Medulla oblongata (tissue), 1 donor: ENCODE results near the gene FMO5.

Experiments used
- DNase-seq: peaks from one replicate; pipeline ENCODE4 v3.0.0-alpha.2; 2015; ENCODE audit errors: extremely low spot score

Gene FMO5, protein sequence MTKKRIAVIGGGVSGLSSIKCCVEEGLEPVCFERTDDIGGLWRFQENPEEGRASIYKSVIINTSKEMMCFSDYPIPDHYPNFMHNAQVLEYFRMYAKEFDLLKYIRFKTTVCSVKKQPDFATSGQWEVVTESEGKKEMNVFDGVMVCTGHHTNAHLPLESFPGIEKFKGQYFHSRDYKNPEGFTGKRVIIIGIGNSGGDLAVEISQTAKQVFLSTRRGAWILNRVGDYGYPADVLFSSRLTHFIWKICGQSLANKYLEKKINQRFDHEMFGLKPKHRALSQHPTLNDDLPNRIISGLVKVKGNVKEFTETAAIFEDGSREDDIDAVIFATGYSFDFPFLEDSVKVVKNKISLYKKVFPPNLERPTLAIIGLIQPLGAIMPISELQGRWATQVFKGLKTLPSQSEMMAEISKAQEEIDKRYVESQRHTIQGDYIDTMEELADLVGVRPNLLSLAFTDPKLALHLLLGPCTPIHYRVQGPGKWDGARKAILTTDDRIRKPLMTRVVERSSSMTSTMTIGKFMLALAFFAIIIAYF

DNA sequence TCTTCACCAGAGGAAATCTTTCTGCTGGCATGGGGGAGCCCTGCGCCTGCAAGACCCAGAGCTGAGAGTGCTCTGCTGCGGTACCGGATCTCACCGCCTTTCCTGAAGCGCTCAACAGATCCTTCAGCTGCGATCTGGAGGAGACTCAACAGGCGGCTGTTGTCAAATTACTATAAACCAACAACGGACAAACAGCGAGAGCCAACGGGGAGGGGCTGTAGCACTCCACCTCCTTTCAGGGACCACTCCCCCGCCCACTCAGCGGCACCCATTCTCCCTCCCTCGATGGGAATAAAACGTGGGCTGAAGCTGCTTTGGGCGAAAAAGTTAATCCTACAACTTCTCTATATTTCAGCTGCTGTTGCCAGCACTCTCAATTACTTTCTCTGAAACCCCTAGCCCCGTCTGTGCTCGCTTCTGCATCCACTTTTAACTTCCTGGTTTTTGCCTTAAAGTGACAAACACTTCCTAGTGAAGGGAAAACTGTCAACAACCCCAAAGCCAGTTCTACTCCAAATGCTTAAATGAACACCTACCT is at the start of gene FMO5:
FMO5 (minus strand) TSS at position 147 of the 538 bp plus-strand sequence. CDS start 310 bp downstream, outside the sequence.
- peak; percentile 74 for DNase-seq

DNA sequence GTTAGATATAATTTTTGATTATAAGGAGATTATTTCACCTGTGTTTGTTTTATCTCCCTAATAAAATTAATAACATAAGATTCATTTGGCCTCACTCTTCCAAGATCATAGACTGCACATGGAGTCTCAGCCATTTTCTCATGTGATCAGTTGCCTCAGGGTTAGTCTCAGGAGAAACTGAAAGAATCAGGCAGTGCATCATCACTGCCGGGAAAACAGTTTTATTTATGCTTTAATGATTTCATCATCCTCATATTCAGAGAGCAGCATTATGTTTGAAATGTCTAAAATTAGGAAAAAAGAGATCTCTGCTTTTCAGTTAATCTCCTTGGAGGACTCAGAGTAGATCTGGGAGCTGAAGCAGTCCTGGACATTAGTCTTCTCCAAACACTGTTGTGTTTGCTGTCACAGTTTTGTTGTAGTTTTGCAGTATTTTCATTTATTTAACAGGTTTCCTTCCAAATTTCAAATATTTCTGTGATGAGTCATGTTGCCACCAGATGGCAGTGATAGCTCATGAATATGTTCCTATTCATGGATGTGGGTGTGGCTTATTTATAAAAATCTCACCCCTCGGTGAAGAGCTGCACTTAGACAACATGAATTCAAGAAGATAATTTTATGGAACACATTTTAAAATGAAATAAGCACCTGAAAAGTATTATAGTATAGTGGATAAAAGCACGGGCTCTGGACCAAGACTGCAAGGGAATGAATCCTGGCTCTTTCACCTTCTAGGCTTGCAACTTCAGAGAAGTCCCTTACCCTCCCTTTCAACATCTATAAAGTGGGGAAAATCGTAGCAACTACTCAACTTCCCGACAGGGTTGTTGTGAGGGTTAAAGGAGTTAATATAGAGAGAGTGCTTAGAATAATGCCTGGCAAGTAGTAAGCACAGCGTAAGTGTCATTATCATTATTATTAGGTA is 48.5 kb upstream of the FMO5 start:
- DNase-seq: peak; percentile 71

DNA sequence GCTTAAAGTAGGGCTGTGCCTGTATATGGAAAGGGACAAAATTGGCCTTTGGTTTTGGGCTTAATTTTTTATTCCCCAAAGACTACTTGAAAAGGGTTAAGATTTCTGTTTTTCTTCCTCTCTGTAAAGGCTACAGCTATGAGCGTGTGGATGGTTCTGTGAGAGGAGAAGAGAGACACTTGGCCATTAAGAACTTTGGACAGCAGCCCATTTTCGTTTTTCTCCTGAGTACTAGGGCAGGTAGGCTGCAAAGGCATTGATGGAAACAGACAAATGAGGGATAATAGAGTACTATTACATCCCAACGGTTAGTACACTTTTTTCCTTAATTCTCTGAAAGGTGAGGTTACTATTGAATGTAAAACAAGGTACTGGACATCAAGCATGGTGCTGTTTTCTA is 46.9 kb upstream of the FMO5 start:
- DNase-seq: no peak

DNA sequence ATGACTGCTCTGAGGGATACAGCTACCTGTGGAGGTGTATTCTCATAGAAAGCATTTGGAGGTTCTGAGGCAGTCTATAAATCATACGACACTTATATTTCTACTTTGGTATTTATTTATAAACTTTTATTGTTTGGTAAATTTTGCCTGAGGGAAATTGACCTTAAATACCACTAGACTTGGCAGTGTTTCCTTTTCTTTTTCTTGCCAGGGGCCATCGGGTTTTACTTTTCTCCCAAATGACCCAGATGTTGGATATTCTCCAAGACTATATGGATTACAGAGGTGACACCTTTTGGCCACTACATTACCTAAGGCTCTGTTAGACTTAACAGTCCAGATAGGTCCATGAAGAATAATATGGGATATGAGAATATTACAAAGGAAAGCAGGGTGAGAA is 45.6 kb upstream of the FMO5 start:
- no peak for DNase-seq

DNA sequence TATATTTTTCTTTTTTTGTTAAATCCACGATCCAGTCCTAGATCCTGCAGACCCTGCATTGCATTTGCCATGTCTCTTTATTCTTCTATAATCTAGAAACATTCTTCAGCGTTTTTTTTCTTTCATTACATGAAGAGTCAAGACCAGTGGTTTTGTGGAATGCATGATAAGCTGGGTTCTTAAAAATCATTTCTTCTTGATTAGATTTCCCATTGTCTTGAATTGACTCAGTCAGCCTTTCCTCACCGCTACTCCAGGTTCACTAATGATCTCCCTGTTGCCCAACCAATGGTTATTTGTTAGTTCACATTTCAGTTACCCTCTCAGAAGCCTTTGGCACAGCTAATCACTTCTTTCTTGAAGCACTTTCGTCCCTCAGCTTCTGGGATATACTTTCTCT is 42.6 kb upstream of the FMO5 start:
- DNase-seq: no peak

DNA sequence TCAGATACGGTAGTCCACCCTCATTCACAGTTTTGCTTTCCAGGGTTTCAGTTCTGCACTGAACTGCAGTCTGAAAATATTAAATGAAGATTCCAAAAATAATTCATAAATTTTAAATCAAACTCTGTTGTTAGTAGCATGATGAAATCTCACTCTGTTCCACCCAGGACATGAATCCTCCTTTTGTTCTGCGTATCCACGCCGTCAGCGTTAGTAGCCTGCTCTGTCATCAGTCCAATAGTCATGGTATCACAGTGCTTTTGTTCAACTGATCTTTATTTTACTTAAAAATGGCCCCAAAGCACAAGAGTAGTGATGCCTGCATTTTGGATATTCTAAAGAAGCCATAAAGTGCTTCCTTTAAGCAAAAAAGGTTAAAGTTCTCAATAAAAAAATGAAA is 41.2 kb upstream of the FMO5 start:
- peak; percentile 77 for DNase-seq

DNA sequence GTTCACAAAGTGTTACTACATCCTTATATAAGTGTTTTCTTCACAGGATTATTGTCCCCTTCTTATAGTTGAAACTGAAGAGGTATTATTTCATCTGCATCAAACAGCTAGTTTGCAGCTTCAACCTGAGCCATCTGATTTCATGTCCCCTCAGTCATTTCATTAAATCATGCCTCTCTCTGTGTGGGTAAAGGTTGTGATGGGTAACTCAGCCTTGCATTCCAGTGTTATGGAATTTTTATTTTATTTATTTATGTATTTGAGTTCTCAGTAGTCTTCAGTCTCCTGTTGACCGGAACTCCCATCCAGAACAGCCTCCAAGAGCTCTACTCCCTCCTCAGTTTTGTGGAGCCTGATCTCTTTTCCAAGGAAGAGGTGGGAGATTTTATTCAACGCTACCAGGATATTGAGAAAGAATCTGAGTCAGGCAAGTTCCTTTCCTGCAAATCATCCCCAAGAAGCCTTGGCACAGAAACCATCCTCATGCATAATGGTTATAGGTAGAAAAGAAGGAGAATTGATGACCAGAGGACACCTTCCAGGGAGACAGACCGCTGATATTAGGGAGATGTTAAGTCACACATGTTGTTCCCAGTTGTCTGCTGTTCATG is 39.1 kb upstream of the FMO5 start:
- DNase-seq: no peak

DNA sequence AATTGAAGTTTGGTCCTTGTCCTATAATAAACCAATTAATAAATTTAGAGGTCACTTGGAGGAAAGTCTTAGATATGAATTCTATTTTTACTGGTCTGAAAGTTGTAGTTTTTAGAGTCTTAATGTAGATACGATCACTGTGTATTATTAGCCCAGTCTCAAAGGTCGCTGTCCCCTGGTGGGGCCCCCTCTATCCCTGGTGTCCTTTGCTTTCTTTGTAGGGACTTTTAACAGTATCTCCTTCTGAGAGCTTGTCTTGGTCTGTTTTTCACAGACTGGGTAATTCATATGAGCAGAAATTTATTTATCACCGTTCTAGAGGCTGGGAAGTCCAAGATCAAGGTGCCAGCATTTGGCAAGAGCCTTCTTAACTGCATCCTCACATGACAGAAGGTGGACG is 35.8 kb upstream of the FMO5 start:
- DNase-seq: no peak

DNA sequence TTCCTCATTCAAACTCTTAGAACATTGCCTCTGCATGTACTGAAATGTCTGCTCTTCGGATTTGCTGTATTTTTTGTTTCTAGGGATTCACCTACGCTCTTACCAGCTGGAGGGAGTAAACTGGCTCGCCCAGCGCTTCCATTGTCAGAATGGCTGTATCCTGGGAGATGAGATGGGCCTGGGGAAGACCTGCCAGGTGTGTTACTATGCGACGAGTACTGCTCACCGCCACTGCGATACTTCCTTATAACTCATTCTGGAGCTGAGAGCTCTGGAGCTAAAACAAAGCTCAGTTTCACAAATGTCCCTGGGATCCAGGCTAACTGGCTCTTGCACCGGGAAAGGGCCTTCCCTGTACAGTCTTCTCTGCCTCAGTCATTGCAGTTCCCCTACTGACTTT is 27.4 kb upstream of the FMO5 start:
- DNase-seq: no peak

DNA sequence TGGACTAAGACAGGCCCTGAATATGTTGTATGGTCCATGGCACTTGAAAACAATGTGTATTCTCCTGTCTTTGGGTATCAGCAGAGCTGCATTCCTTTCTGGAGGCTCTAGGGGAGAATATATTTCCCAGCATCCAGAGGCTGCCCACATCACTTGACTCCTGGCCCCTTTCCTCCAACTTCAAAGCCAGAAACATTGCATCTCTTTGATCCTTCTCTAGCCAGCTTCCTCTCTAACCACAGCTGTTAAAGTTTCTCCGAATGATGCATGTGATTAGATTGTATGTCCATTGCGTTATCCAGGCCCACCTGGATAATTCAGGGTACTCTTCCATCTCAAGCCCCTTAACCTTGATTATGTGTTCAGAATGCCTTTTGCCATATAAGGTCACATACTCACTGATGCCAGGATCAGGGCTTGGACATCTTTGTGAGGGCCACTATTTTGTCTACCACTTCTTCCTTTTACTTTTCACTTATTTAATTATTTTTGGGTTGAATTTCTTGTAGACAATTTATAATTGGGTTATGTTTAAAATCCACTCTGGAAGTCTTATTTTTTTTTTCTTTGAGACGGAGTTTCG is 22.6 kb upstream of the FMO5 start:
- no peak for DNase-seq

DNA sequence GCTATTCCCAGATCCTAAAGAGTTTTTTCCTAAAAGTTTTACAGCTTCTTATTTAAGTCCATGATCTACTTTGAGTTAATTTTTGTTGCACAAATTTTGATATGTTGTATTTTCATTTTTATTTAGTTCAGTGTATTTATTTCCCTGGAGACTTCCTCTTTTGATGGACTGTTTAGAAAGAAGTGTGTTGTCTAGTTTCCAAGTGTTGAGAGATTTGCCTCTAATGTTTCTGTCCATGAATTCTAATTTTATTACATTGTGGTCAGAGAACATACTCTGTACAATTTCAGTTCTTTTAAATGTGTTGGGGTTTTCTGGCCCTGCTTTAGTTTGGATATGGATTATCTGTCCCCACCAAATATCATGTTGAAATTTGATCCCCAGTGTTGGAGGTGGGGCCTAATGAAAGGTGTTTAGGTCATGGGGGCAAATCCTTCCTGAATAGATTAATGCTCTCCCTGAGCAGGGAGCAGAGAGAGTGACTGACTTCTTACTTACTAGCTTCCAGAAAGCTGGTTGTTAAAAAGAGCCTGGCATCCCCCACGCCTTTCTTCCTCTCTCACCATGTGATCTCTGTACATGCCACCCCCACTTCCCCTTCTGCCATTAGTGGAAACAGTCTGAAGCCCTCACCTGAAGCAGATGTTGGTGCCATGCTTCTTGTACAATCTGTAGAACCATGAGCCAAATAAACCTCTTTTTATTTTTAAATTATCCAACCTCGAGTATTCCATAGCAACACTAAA is 21.9 kb upstream of the FMO5 start:
- peak; percentile 74 for DNase-seq

DNA sequence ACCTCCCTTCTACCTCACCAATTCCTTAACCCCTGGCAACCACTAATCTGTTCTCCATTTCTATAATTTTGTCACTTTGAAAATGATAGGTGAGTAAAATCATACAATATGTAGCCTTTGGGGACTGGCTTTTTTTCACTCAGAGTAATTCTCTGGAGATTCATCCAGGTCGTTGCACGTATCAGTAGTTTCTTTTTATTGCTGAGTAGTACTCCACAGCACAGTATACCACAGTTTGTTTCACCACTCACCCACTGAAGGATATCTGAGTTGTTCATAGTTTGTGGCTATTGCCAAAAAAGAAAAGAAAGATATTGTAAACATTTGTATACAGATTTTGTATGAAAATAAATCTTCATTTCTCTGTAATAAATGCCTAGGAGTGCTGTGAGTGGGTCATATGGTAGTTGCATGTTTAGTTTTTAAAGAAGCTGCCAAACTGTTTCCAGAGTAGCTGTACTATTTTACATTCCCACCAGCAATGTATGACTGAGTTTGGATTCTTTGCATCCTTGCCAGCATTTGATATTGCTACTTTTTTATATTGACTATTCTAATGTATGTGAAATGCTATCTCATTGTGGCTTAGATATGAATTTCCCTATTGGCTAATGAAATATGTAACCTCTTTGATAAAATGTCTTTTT is 21.0 kb upstream of the FMO5 start:
- DNase-seq: no peak

DNA sequence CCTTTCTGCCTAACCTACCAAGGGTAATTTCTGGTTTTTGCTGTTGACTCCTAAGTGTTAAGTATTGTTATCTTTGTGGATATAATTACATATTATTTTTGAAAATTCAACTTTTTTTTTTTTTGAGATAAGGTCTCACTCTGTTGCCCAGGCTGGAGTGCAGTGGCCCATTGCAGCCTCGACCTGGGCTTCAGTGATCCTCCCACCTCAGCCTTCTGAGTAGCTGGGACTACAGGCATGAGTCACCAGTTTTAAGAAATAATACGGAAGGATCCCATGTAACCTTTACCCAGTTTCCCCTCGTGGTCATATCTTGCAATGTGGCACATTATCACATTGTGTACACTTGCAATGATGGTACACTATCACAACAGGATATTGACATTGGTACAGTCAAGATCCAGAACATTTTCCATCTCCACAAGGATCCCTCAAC is 20.5 kb upstream of the FMO5 start:
- DNase-seq: no peak

DNA sequence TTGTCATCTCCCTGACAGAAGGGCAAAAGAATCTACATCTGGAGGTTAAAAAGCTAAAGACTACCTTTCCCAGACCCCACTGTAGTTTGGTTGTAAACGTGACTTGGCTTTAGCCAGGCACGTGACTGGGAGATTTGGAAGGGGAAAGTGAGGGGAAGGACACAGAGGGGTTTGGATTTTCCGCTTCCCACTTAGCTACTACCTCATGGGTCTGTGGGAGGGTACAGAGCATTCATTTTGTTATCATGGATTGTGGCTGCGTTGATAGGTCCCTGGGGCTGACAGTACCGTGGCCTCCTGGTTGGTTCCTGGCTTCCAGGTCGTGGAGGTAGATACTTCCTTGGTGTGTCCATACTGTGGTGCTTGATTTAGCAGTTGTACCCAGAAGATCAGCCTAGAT is 20.0 kb upstream of the FMO5 start:
- no peak for DNase-seq

DNA sequence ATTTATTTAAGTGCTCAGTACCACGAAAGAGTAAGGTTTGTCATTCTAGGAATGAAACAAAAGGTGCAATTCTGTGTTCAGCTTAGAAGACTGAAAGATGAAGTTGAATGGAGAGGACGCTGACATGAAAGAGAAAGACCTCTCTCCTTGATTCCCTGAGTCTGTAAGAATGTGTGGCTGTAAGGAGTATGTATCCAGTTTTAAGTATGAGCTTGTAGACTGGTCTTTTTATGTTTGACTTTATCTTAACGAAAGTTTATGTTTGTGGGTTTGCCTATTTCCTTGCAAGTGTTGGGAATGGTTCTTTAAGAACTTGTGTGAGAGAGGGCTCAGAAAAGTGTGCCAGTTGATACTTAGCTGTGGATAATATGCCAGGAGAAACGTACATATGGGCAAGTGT is 18.7 kb upstream of the FMO5 start:
- peak; percentile 29 for DNase-seq

DNA sequence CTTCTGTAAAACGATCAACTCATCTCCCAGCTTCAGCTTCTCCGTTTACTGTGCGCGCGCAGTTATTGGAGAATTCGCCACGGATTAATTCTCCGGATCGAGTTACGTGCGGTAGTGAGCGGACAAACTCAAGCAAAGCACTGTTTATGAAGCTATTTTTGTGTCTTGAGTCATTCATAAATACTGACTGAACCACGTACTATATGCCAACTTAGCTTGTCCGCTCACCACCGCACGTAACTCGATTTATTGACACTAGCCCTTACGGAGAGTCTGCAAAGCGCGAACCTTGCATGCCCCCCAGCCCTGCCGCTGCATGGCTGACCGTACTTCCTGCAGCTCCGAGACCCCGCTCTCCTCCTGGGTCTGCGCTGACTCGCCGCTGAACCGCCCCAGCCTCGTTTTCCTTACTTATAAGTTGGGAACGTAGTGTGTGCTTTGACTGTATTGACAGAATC is 18.1 kb upstream of the FMO5 start:
- DNase-seq: peak; percentile 49

DNA sequence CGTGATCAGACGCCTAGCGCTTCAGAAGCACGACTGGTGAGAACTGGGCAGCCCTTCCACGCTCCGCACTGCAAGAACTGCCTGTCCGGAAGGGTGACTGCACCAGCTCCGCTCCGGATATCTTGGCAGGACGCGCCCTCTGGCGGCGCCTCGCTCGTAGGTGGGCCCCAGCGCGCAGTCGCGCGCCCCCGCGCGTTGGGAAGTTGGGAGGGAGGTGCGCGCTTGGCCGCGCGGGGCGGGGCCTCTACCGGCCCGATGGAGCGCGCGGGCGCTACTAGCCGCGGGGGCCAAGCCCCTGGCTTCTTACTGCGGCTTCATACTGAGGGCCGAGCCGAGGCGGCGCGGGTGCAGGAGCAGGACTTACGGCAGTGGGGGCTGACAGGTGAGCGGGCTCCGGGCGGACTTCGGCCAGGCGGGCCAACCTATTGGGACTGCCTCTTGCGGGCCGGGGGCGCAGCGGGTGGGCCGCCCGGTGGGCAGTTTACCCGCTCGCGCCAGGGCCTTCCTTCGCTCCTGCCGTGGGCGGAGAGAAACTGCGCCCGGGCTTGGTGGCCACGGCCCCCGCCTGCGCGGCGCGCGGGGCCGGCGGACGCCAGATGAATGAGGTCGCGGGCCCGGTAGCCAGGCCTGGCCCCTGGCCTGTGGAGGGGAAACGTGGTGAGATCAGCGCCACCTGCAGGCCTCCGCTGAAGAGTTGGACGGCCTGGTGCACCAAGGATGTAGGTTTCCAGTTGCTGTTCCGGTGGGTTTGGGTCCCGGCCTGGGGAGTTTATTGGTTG is 17.5 kb upstream of the FMO5 start, which contains the start of gene CHD1L:
CHD1L (plus strand) TSS at position 236 of the 779 bp plus-strand sequence; CDS start at position 256, 20 bp downstream.
- DNase-seq: peak; percentile 97

DNA sequence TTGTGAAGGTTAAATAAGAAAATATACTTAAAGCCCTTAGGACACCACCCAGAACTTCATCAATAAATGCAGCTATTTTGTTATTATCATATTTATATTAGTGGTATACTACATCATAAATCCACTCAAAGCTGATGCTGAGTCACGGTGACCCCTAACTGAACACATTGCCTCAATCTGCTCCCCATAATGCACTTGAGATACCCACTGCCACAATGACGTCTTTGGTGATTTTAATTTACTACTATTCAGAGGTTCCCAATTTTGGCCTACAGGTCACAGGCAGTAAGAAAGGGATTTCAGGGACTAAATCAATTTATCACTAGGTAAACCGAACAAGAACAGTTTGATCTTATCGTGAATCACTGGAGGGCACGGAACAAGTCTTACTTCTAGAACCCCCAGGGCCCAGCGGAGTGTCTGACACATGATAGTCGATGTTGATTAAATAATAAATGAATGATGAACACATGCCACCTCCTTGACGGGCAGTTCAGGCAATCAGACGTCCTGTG is 16.9 kb upstream of the FMO5 start:
- no peak for DNase-seq
